ENCODE results near the gene KRT71.

DNA sequence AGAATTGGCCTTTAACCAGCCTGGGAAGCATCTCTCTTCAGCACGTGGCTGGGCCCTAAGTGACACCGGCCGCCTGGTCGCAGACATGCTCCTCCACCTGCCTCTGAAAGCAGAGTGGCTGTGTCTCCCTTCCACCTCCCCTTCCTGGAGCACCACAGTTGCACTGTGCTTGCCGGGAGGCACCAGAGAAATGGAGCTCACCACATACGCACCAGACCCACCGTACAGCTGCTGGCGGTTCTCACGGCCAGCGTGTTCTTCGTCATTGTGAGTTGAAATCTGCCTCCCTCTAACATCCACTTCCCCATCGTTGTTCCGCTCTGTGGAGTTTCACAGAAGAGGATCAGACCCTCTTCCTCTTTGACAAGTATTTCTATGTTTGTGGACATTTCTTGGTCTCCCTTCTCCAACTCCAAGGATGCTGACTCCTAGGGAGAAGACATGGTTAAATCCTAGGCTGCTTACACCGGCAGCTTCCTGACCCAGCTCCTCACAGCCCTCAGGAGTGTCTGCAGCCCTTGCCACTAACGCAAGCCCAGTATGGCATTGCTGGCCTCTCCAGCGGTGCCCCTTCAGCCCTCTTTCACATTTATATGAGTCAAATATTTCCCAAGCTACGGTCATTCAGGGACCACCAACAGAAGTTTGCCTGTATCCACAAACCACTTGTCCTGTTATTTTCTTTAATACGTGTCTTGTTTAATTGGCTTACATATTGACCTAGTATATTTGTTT lies 21.2 kb downstream of the KRT71 start:
- TF ChIP-seq, protein P1, sequence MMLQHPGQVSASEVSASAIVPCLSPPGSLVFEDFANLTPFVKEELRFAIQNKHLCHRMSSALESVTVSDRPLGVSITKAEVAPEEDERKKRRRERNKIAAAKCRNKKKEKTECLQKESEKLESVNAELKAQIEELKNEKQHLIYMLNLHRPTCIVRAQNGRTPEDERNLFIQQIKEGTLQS (CRISPR knock-in tag; conservative IDR thresholded peaks at IDR 0.05): no peak
- TF ChIP-seq, protein P2, sequence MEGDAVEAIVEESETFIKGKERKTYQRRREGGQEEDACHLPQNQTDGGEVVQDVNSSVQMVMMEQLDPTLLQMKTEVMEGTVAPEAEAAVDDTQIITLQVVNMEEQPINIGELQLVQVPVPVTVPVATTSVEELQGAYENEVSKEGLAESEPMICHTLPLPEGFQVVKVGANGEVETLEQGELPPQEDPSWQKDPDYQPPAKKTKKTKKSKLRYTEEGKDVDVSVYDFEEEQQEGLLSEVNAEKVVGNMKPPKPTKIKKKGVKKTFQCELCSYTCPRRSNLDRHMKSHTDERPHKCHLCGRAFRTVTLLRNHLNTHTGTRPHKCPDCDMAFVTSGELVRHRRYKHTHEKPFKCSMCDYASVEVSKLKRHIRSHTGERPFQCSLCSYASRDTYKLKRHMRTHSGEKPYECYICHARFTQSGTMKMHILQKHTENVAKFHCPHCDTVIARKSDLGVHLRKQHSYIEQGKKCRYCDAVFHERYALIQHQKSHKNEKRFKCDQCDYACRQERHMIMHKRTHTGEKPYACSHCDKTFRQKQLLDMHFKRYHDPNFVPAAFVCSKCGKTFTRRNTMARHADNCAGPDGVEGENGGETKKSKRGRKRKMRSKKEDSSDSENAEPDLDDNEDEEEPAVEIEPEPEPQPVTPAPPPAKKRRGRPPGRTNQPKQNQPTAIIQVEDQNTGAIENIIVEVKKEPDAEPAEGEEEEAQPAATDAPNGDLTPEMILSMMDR (IDR thresholded peaks at IDR 0.05): no peak
- TF ChIP-seq AFF4 (CRISPR knock-in tag; IDR thresholded peaks at IDR 0.05; ENCODE audit: borderline replicate concordance) (no peak), TEAD4 (CRISPR knock-in tag; IDR thresholded peaks at IDR 0.05) (no peak)

Measured in WTC11 (cell line).